Ramos (cell line): ENCODE results near the gene ANO6.
"Not testable (repeated sequence)": the region's sequence is repeated elsewhere in the genome, so short reads cannot be mapped to it uniquely, and the experiment has no call there.

Experiments
- in situ Hi-C: fragments of 300-500 bp; cut with MboI; formaldehyde crosslinking; loops from one replicate; pipeline ENCODE4 v1.14.3; 2022; ENCODE audit warnings: low sequenced_read_pairs; ENCODE audit not compliant: unreplicated experiment

Gene ANO6

GRCh38 chr12:45302621-45303369, 86.9 kb downstream of the ANO6 start:
- in situ Hi-C loops = no loop called here

GRCh38 chr12:45303945-45304344, 88.0 kb downstream of the ANO6 start:
- in situ Hi-C loops = no loop called here

- in situ Hi-C loops = no loop called here
Observed at GRCh38 chr12:45304514-45305178, 88.8 kb downstream of the ANO6 start.

GRCh38 chr12:45305907-45306306, 90.0 kb downstream of the ANO6 start:
- in situ Hi-C loops = no loop called here

- in situ Hi-C loops = no loop called here
Observed at GRCh38 chr12:45309836-45310626, 94.1 kb downstream of the ANO6 start.

- in situ Hi-C loops = no loop called here
Observed at GRCh38 chr12:45310627-45310968, 94.7 kb downstream of the ANO6 start.

GRCh38 chr12:45312012-45312411, 96.1 kb downstream of the ANO6 start:
- in situ Hi-C loops = no loop called here

- in situ Hi-C loops = no loop called here
Observed at GRCh38 chr12:45314770-45315169, 98.9 kb downstream of the ANO6 start.

- in situ Hi-C loops = no loop called here
Observed at GRCh38 chr12:45315462-45315861, 99.6 kb downstream of the ANO6 start.

- in situ Hi-C loops = not testable (repeated sequence)
Observed at GRCh38 chr12:45317261-45317660, 101.4 kb downstream of the ANO6 start.

- in situ Hi-C loops = no loop called here
Observed at GRCh38 chr12:45322810-45323209, 106.9 kb downstream of the ANO6 start.

GRCh38 chr12:45324391-45324790, 108.5 kb downstream of the ANO6 start:
- in situ Hi-C loops = no loop called here

GRCh38 chr12:45326358-45326975, 110.6 kb downstream of the ANO6 start:
- in situ Hi-C loops = no loop called here

- in situ Hi-C loops = no loop called here
Observed at GRCh38 chr12:45327823-45328383, 112.0 kb downstream of the ANO6 start.

- in situ Hi-C loops = no loop called here
Observed at GRCh38 chr12:45329238-45329637, 113.3 kb downstream of the ANO6 start.

GRCh38 chr12:45329702-45330101, 113.8 kb downstream of the ANO6 start:
- in situ Hi-C loops = no loop called here

GRCh38 chr12:45331552-45331951, 115.7 kb downstream of the ANO6 start:
- in situ Hi-C loops = no loop called here

GRCh38 chr12:45334396-45334795, 118.5 kb downstream of the ANO6 start:
- in situ Hi-C loops = no loop called here

GRCh38 chr12:45336331-45336730, 120.4 kb downstream of the ANO6 start:
- in situ Hi-C loops = no loop called here

GRCh38 chr12:45336762-45337596, 121.1 kb downstream of the ANO6 start:
- in situ Hi-C loops = no loop called here
